ENCODE results near the gene OPCML.

DNA sequence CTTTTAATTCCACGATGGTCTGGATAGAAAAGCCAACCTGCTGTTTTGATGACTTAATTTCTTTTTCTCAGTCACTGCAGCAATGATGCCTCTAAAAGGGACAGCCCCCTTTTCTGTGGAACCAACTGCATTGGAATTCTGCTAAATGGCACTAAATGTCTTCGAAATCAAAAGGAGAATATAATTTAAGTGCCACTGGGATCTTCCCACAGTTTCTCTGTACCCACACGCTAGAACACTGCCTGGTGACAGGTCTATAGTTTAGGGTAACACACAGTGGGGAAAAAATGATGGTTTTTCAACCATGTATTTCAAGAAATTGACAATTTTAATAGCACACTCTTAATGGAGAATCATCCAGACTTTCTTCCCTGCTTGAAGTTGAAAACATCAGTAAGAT is 182.3 kb downstream of the OPCML start:
- TF ChIP-seq, protein P1, sequence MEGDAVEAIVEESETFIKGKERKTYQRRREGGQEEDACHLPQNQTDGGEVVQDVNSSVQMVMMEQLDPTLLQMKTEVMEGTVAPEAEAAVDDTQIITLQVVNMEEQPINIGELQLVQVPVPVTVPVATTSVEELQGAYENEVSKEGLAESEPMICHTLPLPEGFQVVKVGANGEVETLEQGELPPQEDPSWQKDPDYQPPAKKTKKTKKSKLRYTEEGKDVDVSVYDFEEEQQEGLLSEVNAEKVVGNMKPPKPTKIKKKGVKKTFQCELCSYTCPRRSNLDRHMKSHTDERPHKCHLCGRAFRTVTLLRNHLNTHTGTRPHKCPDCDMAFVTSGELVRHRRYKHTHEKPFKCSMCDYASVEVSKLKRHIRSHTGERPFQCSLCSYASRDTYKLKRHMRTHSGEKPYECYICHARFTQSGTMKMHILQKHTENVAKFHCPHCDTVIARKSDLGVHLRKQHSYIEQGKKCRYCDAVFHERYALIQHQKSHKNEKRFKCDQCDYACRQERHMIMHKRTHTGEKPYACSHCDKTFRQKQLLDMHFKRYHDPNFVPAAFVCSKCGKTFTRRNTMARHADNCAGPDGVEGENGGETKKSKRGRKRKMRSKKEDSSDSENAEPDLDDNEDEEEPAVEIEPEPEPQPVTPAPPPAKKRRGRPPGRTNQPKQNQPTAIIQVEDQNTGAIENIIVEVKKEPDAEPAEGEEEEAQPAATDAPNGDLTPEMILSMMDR (IDR thresholded peaks at IDR 0.05): no peak
- no peak for TF ChIP-seq EZH2 (IDR thresholded peaks at IDR 0.05; ENCODE audit: borderline replicate concordance, insufficient read depth, low read depth, low read length, poor library complexity, severe bottlenecking)
